ENCODE data around the gene MSI2.

MSI2 gene

DNA sequence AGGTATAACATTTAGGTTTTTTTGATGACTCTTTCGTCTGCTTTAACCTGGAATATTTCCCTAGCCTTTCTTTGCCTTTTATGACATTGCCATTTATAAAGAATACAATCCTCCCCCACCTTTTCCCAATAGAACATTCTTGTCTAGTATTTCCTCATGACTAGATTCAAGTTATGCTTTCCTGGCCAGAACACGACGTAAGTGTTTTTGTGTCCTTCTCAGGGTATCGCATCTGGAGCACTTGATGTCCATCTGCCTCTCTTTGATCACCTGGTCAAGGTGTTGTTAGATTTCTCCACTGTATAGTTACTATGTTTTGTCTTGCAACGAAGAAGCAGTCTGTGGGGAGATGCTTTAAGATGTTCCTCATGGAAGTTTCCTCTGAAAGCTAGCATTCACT lies 87.4 kb downstream of the MSI2 start:
- DNase-seq = no peak
- Histone ChIP-seq H3K27ac (no peak overlapping the region), H3K36me3 (peaks cover 48% of the 10 kb centered on the region), H3K4me3 (ENCODE audit: low read depth, low read length) (no peak overlapping the region), H3K27me3 (ENCODE audit: insufficient read depth, low read depth, severe bottlenecking) (no peaks in the 10 kb centered on the region), H3K9me3 (ENCODE audit: severe bottlenecking) (no peaks in the 10 kb centered on the region)
- no peak for TF ChIP-seq CTCF (IDR thresholded peaks at IDR 0.05; ENCODE audit: low read depth, low read length)

DNA sequence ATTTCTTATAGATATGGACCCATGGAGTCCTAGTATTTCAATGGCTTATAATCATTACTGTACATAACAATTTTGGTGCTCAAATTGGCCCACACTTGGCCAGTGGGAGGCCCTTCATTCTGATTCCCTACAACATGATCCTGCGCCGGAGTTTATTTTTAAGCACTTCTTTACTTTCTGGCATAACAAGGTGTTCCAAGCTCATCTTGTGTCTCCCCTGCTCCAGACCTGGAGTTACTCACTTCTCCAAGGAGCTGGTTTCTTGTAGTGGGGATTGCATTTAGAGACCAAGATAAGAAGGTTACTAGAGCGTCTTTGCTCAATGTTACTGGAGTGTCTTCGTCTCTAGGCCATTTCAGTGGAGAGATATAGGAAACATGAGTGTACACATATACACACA lies 87.9 kb downstream of the MSI2 start:
- Histone ChIP-seq H3K27ac (no peak overlapping the region), H3K4me3 (ENCODE audit: low read depth, low read length) (no peak overlapping the region), H3K27me3 (ENCODE audit: insufficient read depth, low read depth, severe bottlenecking) (no peaks in the 10 kb centered on the region), H3K36me3 (peaks cover 53% of the 10 kb centered on the region), H3K9me3 (ENCODE audit: severe bottlenecking) (no peaks in the 10 kb centered on the region)
- TF ChIP-seq CTCF (IDR thresholded peaks at IDR 0.05; ENCODE audit: low read depth, low read length) = no peak
- DNase-seq = no peak

GRCh38 chr17:57349541-57350247 lies 93.4 kb downstream of the MSI2 start:
- Histone ChIP-seq H3K9me3 (ENCODE audit: severe bottlenecking) (no peaks in the 10 kb centered on the region), H3K4me3 (ENCODE audit: low read depth, low read length) (no peak overlapping the region), H3K27ac (no peak overlapping the region), H3K36me3 (peaks cover 55% of the 10 kb centered on the region), H3K27me3 (ENCODE audit: insufficient read depth, low read depth, severe bottlenecking) (no peaks in the 10 kb centered on the region)
- no peak for DNase-seq
- no peak for TF ChIP-seq CTCF (IDR thresholded peaks at IDR 0.05; ENCODE audit: low read depth, low read length)

DNA sequence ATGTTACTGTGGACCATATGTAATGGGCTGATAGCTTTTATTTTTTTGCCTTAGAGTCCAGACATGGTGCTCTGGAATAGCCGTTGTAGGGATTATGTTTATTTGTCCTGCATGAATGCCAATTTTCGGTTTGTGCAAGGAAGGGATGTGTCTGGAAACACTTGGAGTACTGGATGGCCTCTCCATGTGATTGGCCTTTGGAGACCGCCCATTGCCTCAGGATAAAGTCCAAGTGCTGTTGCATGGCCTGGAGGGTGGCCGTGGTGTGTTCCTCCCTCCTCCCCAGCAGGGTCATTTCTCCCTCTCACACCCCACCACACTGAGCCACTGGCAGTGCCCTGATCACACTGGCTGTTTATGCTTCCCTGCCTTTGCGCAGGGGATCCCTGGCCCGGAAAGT lies 93.9 kb downstream of the MSI2 start:
- Histone ChIP-seq H3K9me3 (ENCODE audit: severe bottlenecking) (no peaks in the 10 kb centered on the region), H3K36me3 (peaks cover 55% of the 10 kb centered on the region), H3K4me3 (ENCODE audit: low read depth, low read length) (no peak overlapping the region), H3K27me3 (ENCODE audit: insufficient read depth, low read depth, severe bottlenecking) (no peaks in the 10 kb centered on the region), H3K27ac (no peak overlapping the region)
- DNase-seq = no peak
- no peak for TF ChIP-seq CTCF (IDR thresholded peaks at IDR 0.05; ENCODE audit: low read depth, low read length)

DNA sequence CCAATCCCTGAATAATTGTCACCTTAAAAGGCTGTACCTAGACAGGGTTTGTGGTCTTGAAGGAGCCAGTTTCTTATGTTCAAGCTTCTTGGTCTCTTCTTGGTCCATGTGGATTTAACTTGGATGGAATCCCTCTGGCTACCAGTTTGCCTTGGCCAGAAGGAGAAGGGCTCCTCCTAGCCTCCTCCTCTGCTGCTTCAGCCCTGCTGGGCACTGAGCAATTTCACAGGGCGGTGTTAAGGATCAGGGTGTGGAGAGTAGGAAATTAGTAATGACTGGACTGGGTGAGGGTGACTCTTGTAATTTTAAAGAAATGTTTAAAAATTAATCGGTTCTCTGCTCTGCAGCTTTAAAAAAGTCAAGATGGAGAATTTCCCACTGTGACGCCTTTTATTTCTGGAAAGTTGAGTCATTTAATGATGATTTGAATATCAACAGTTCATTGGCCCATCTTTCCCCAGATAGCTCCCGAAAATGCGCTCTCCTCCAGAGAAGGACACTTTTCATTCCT lies 96.4 kb downstream of the MSI2 start:
- Histone ChIP-seq H3K4me3 (ENCODE audit: low read depth, low read length) (no peak overlapping the region), H3K27me3 (ENCODE audit: insufficient read depth, low read depth, severe bottlenecking) (no peaks in the 10 kb centered on the region), H3K36me3 (peaks cover 47% of the 10 kb centered on the region), H3K27ac (no peak overlapping the region), H3K9me3 (ENCODE audit: severe bottlenecking) (no peaks in the 10 kb centered on the region)
- no peak for TF ChIP-seq CTCF (IDR thresholded peaks at IDR 0.05; ENCODE audit: low read depth, low read length)
- DNase-seq = no peak

GRCh38 chr17:57354673-57355072 lies 98.3 kb downstream of the MSI2 start:
- TF ChIP-seq CTCF (IDR thresholded peaks at IDR 0.05; ENCODE audit: low read depth, low read length) = no peak
- Histone ChIP-seq H3K27me3 (ENCODE audit: insufficient read depth, low read depth, severe bottlenecking) (no peaks in the 10 kb centered on the region), H3K4me3 (ENCODE audit: low read depth, low read length) (no peak overlapping the region), H3K36me3 (peaks cover 32% of the 10 kb centered on the region), H3K9me3 (ENCODE audit: severe bottlenecking) (no peaks in the 10 kb centered on the region), H3K27ac (no peak overlapping the region)
- DNase-seq = no peak
